Fibroblast of lung (primary cell): ENCODE data around the gene GPAT2.
"Not testable (repeated sequence)": the region's sequence is repeated elsewhere in the genome, so short reads cannot be mapped to it uniquely, and the experiment has no call there.

Experiments
- CTCF ChIP-seq, 2 donors: IDR thresholded peaks in 1 of 2; conservative IDR thresholded peaks in 1 of 2; 1 replicate in 1 of 2; 2 replicates in 1 of 2; pipeline ENCODE4 v1.5.1; 2011 to 2012; ENCODE audit warnings: low read length in 2 of 2, control low read depth in 1 of 2, inconsistent platforms in 1 of 2, low read depth in 1 of 2, mild to moderate bottlenecking in 1 of 2
- EZH2 ChIP-seq: IDR thresholded peaks from 2 replicates; pipeline ENCODE4 v1.5.1; 2012; ENCODE audit warnings: low read length, control low read depth, mild to moderate bottlenecking; ENCODE audit errors: missing control alignments

DNA sequence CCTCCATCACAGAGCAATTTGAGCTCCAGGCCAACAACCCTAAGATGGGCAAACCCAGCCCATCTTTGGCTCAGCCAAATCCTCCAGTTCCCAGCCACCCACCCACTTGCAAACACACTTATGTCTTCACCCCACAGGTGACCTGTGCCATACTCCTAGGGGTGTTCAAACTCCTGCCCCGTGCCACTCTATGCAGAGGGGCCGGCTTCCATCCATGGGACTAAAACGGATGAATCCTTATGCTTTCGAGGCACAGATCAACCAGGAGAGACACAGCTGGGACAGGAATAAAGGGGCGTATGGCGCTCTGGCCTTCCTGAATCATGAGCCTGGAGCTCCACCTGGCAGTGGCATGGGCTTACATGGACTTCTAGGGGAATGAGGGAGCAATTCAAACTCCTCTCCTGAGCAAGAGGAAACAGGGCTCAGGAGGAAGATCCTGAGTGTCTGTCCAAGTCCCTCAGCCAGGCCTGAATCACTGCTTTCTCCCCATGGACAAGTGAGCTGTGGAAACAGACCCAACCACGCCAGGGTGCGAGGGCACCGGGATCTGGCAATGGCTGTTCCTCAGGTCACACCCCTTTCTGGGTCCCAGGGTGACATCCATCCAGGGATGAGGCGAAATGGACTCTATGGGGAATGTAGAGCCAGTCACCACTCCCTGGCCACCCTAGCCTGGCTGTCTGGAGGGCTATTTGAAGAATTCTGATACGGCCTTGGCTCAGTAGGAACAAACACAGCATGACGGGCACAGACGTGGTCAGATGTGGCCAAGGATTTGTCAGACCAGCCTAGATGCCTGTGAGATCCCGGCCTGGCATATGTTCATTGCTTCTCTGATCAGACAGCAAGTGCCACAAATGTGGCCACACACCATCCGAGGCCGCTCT is 36.6 kb upstream of the GPAT2 start:
- not testable (repeated sequence) for TF ChIP-seq CTCF (conservative IDR thresholded peaks at IDR 0.05 in 1 of 2, IDR thresholded peaks at IDR 0.05 in 1 of 2; ENCODE audit: low read depth in 1 of 2, low read length in 2 of 2); EZH2
